ENCODE results near the gene KRTDAP. TPM values are rescaled to one million over a fixed set of nuclear protein-coding genes. Genes with fewer than 3 reads are reported as not detected.
"Not testable (repeated sequence)": the region's sequence is repeated elsewhere in the genome, so short reads cannot be mapped to it uniquely, and the experiment has no call there.

The KRTDAP gene
- total RNA-seq, 6 experiments from 2014 or later, result not detected

GRCh38 chr19:35470128-35470527 lies 20.1 kb downstream of the KRTDAP start:
- H3K36me3 Mint-ChIP-seq (ENCODE audit: low read depth), result no peaks in the 10 kb centered on the region

DNA sequence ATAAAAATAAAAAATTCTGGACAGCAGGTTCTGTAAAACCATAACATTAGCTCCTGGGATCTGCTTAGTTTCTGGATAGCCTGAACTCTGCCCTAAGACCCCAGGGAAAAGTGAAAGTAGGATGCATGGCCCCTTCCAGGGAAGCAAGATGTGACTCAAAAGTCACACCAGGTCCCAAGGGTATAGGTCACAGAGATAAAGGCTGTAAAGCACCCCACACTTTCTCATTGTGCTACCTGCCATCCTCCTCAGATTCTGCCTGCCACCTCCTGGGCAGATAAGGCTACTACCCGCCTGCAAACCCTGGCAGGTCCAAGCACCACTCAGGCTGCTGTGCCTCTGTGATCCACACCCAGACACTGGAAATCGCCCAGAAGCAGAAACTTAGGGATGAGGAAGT lies 21.6 kb downstream of the KRTDAP start:
- Mint-ChIP-seq H3K27me3 (ENCODE audit: insufficient read depth) (peaks cover 29% of the 10 kb centered on the region), H3K36me3 (ENCODE audit: low read depth) (no peaks in the 10 kb centered on the region), H3K27ac (no peak overlapping the region), H3K4me1 (ENCODE audit: low read depth) (no peaks in the 10 kb centered on the region), H3K9me3 (no peaks in the 10 kb centered on the region), H3K4me3 (no peak overlapping the region)
- TF ChIP-seq, protein P1, sequence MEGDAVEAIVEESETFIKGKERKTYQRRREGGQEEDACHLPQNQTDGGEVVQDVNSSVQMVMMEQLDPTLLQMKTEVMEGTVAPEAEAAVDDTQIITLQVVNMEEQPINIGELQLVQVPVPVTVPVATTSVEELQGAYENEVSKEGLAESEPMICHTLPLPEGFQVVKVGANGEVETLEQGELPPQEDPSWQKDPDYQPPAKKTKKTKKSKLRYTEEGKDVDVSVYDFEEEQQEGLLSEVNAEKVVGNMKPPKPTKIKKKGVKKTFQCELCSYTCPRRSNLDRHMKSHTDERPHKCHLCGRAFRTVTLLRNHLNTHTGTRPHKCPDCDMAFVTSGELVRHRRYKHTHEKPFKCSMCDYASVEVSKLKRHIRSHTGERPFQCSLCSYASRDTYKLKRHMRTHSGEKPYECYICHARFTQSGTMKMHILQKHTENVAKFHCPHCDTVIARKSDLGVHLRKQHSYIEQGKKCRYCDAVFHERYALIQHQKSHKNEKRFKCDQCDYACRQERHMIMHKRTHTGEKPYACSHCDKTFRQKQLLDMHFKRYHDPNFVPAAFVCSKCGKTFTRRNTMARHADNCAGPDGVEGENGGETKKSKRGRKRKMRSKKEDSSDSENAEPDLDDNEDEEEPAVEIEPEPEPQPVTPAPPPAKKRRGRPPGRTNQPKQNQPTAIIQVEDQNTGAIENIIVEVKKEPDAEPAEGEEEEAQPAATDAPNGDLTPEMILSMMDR (IDR thresholded peaks at IDR 0.05), result peak; percentile 77
- DNase-seq, result peak; percentile 48

More at GRCh38 chr19:35470128-35470527, 20.1 kb downstream of the KRTDAP start:
- TF ChIP-seq, protein P1 (IDR thresholded peaks at IDR 0.05), result no peak
- H3K27me3 Mint-ChIP-seq (ENCODE audit: insufficient read depth), result peaks cover 25% of the 10 kb centered on the region
- no peaks in the 10 kb centered on the region for H3K4me1 Mint-ChIP-seq (ENCODE audit: low read depth)
- H3K9me3 Mint-ChIP-seq, result no peaks in the 10 kb centered on the region
- H3K27ac Mint-ChIP-seq, result no peak overlapping the region
- no peak overlapping the region for H3K4me3 Mint-ChIP-seq
- no peak for DNase-seq

DNA sequence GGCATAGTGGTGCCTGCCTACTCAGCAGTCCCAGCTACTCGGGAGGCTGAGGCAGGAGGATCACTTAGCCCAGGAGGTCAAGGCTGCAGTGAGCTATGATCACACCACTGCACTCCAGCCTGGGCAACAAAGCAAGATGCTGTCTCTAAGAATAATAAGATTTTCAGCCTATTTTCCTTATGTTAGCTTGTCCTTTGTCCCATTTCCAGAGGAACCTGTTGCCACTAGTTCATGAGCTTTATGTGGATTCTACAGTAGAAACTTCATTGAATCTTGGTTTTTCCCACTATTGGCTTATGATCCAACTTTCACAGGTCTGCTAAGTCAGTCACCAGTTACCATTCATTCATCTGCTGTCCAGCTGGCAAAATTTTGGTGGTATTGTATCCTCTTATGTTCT lies 24.0 kb downstream of the KRTDAP start:
- peaks cover 32% of the 10 kb centered on the region for H3K27me3 Mint-ChIP-seq (ENCODE audit: insufficient read depth)
- H3K9me3 Mint-ChIP-seq, result no peaks in the 10 kb centered on the region
- TF ChIP-seq, protein P1 (IDR thresholded peaks at IDR 0.05), result no peak
- peaks cover 12% of the 10 kb centered on the region for H3K4me1 Mint-ChIP-seq (ENCODE audit: low read depth)
- H3K4me3 Mint-ChIP-seq, result no peak overlapping the region
- no peak for DNase-seq
- no peaks in the 10 kb centered on the region for H3K36me3 Mint-ChIP-seq (ENCODE audit: low read depth)
- H3K27ac Mint-ChIP-seq, result no peak overlapping the region

- not testable (repeated sequence) for DNase-seq; H3K9me3 Mint-ChIP-seq; H3K4me3 Mint-ChIP-seq; H3K36me3 Mint-ChIP-seq (ENCODE audit: low read depth); H3K27ac Mint-ChIP-seq
- H3K27me3 Mint-ChIP-seq (ENCODE audit: insufficient read depth), result peaks cover 44% of the 10 kb centered on the region
- H3K4me1 Mint-ChIP-seq (ENCODE audit: low read depth), result peaks cover 18% of the 10 kb centered on the region
Observed at GRCh38 chr19:35462956-35463355, 27.3 kb downstream of the KRTDAP start.

- H3K27ac Mint-ChIP-seq, result no peak overlapping the region
- H3K27me3 Mint-ChIP-seq (ENCODE audit: insufficient read depth), result peaks cover 43% of the 10 kb centered on the region
- TF ChIP-seq, protein P1 (IDR thresholded peaks at IDR 0.05), result no peak
- peaks cover 18% of the 10 kb centered on the region for H3K4me1 Mint-ChIP-seq (ENCODE audit: low read depth)
- no peaks in the 10 kb centered on the region for H3K9me3 Mint-ChIP-seq
- no peaks in the 10 kb centered on the region for H3K36me3 Mint-ChIP-seq (ENCODE audit: low read depth)
- H3K4me3 Mint-ChIP-seq, result peak overlapping the region; percentile 18; the same call in 1 of the 2 replicates
- peak; percentile 0 for DNase-seq
Observed at GRCh38 chr19:35462476-35462953, 27.7 kb downstream of the KRTDAP start.

GRCh38 chr19:35461788-35462187 lies 28.5 kb downstream of the KRTDAP start:
- Mint-ChIP-seq H3K27me3 (ENCODE audit: insufficient read depth) (peaks cover 43% of the 10 kb centered on the region), H3K4me1 (ENCODE audit: low read depth) (peaks cover 18% of the 10 kb centered on the region)
- H3K4me3 Mint-ChIP-seq; DNase-seq; H3K27ac Mint-ChIP-seq; H3K9me3 Mint-ChIP-seq; H3K36me3 Mint-ChIP-seq (ENCODE audit: low read depth): not testable (repeated sequence)

- no peak overlapping the region for H3K4me3 Mint-ChIP-seq
- TF ChIP-seq, protein P1 (IDR thresholded peaks at IDR 0.05), result no peak
- H3K36me3 Mint-ChIP-seq (ENCODE audit: low read depth), result no peaks in the 10 kb centered on the region
- H3K4me1 Mint-ChIP-seq (ENCODE audit: low read depth), result peaks cover 18% of the 10 kb centered on the region
- no peak for DNase-seq
- H3K27me3 Mint-ChIP-seq (ENCODE audit: insufficient read depth), result peaks cover 41% of the 10 kb centered on the region
- no peak overlapping the region for H3K27ac Mint-ChIP-seq
- H3K9me3 Mint-ChIP-seq, result no peaks in the 10 kb centered on the region
Observed at GRCh38 chr19:35461060-35461459, 29.2 kb downstream of the KRTDAP start.

All from HFFc6 (cell line).